T47D (cell line): Measurements from ENCODE around the gene ITPKC.

Experiments
- DNase-seq, 2 experiments: peaks; one replicate each; pipeline versions ENCODE4 v3.0.0 to v3.0.0-alpha.2; 2011 to 2012; ENCODE audit warnings: low read depth in 1 of 2, low spot score in 1 of 2
- JUND ChIP-seq: IDR thresholded peaks from 2 replicates; pipeline ENCODE4 v1.6.1; 2012; ENCODE audit warnings: low read depth
- in situ Hi-C: cut with HindIII; loops from 2 replicates; pipeline ENCODE4 v1.10.0; 2016; ENCODE audit warnings: low sequenced_read_pairs, low pct_unique_long_range_greater_than_20kb

Gene ITPKC

DNA sequence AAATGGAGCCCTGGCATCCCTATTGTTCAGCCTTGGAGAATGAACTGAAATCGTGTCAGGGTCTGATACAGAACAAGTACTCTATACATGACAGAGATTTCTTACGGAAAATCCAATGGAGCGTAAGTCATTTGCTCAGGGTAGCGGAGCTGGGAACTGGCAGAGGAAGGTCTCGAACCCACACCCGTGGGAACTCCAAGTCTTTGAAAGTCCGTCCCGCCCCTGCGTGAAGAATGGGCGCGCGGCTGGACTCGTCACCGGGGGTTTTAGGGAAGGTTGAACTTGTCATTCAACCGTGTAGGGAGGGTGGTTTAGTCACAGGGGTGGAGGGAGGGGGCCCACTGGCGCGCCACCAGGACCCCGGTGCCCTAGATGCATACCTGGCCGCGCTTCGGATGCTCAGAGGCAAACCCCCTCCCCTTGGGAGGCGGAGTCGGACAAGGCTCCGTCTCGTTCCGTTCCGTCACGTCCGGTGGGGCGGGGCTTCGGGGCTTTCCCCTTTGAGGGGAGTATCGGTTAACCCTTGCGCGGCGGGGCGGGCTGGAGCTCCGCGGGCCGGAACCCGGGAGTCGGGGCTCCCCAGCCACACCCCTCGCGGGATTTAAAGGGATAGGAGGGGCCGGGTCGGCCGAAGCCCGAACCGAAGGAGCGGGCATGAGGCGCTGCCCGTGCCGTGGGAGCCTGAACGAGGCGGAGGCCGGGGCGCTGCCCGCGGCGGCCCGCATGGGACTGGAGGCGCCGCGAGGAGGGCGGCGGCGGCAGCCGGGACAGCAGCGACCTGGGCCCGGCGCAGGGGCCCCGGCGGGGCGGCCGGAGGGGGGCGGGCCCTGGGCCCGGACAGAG, at the start of gene ITPKC, which contains the start of gene COQ8B:
Gene ITPKC, plus strand, starts transcription at position 631 of the 843 bp plus-strand sequence. Its CDS starts 24 bp downstream, at position 655.
Gene COQ8B, minus strand, starts transcription at position 405 of the 843 bp plus-strand sequence. CDS start 2,254 bp downstream, outside the sequence.
- TF ChIP-seq JUND = no peak
- DNase-seq = peak; percentile 79 to 97
- in situ Hi-C loops = no loop called here

DNA sequence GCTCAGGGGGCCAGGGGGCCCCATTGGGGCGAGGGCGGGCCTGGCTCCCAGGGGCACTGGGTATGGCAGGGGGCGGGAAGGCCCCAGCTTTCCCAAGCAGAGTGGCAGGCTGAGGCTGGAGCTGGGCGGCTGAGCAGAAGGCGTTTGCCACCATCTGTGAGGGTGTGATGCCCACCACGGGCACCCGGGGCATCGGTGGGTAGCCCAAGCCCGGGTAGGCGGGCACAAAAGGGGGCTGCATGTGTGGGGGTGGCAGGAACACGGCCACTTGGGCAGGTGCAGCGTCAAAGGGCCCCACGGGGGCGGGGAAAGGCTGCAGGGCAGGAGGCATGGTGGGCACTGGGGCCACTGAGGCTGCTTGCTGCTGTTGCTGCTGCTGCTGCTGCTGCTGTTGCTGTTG, 49.3 kb upstream of the ITPKC start:
- no peak for DNase-seq
- in situ Hi-C loops = no loop called here
- no peak for TF ChIP-seq JUND

DNA sequence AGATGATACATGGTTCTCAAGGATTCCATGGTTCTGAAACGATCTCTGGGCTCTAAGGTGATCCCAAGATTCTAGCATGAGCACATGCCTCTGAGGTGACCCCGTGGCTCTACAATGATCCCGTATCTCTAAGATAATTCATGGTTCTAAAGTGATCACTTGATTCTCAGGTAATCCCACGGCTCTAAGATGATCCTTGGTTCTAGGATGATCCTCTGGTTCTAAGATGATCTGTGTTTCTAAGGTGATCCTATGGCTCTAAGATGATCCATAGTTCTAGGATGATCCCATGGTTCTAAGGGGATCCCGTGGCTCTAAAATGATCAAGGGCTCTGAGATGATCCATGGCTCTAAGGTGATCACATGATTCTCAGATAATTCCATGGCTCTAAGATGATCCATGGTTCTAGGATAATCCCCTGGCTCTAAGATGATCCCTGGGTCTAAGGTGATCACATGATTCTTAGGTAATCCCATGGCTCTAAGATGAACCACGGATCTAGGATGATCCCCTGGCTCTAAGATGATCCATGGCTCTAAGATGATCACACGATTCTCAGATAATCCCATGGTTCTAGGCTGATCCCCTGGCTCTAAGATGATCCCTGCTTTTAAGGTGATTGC, 47.8 kb upstream of the ITPKC start:
- TF ChIP-seq JUND = no peak
- DNase-seq = no peak
- in situ Hi-C loops = no loop called here

DNA sequence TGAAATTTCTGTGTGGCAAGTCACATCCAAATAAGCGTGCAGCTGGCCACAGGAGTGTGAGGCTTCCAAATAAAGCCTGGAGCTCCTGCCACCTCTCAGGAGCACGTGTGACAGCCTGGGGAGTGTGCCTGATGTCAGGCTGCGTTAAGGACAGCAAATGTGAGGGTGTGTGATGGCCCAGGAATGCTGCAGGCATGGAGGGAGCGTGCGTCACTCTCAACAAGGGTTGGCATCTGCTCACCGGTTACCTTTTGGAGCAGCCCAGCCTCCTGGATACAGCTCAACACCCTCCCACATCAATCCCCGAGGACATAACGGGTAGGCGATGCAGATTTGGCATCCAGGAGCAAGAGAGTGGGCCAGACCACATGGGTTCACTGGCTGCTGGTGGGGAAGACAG, 45.5 kb upstream of the ITPKC start:
- no peak for DNase-seq
- no peak for TF ChIP-seq JUND
- in situ Hi-C loops = no loop called here

DNA sequence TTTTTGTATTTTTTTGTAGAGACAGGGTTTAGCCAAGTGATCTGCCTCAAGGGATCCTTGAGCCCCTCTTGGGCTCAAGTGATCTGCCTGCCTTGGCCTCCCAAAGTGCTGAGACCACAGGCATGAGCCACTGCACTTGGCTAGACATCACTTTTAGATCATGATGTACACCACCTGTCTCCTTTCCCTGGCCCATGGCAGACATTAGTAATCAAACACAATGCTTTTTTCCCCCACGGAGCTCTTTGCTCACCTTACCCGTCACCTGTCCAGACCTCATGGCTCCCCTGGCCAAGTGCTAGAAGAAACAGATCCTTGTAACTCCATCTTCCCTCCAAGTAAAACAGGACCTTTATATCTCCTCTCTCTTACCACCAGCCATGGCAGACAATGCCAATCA, 44.9 kb upstream of the ITPKC start:
- no peak for DNase-seq
- in situ Hi-C loops = no loop called here
- no peak for TF ChIP-seq JUND

DNA sequence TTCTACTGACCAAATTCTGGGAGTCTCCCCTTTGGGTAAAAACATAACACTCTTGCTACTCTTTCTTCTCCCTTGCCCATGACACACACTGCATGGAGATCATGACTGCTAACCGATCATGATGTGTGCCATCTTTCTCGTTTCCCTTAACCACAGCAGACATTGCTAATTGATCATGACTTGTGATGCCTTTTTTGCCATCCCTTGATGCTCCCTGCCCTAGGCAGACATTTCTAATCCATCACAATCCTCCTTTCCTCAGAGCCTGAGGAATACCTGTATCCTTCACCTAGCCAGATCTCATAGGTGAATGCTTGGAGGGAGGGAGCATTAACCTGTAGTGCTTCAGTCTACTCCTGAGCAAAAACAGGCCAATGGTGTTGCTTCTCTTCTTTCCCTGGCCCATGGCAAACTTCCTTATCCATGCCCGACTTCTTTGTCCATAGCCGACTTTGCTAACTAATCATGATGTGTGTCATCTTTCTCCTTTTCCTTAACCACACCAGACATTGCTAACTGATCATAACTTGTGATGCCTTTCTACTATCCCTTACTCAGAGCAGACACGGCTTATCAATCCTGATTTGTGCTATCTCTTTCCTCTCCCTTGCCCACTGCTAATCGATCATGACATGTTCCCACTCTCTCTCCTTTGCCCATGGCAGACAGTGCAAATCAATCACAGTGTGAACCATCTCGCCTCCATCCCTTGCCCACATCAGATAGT, 44.2 kb upstream of the ITPKC start:
- no peak for DNase-seq
- no peak for TF ChIP-seq JUND
- in situ Hi-C loops = no loop called here

DNA sequence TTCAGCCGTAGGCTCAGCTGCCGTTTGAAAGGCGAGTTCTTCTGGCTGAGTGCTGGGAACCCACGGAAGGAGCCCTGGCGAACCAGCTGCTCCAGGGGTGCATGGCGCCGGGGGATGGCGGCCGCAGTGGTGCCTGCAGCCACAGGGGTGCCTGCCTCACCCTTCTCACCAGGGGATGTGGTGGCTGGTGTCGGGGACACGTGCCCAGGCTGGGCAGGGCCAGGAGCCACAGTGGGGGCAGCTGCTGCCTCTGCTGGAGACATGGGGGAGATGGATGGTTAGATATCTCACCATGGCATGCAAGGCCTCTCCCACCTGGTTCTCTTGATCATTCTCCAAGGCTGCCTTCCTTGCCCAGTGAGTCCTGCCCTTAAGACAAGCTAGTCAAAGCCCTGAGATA, 43.5 kb upstream of the ITPKC start:
- no peak for DNase-seq
- in situ Hi-C loops = no loop called here
- no peak for TF ChIP-seq JUND

DNA sequence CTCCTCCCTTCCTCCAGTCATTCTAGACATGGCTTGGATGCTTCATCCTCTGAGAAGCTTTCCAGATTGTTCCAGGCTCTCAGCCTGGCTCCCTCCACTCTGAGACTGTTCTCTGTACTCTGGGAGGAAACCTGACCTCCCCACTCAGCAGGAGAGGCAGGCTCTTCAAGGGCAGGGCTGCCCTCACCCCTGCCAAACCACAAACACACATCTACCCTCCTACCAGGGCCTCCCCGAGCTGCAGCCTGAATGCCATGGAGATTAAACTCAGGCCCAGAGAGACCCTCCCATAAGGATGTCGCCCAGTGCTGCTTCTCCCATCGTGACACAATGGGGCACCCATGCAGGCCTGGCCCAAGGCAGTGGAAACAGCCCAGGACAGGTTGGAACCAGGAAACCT, 42.6 kb upstream of the ITPKC start:
- in situ Hi-C loops = no loop called here
- peak in 1 of 2 experiments; percentile 15 for DNase-seq
- TF ChIP-seq JUND = no peak

DNA sequence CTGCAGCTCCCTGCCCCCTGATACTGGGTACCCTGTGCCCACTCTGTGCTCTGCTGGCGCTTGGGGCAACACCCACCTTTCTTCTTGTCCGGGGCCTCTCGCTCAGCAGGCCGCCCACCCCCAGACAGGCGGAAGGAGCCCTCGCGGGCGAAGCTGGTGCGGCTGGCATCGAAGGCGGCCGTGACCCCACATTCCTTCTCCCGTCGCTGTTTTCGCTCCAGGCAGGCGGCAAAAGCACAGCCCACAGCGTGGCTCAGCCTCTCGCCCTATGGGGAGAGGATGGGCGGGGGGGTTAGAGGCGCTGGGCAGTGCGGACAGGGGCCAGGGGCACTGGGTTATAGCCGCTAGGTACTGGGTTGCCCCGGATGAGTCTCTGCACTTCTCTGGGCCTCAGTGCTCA, 39.8 kb upstream of the ITPKC start:
- no peak for DNase-seq
- in situ Hi-C loops = no loop called here
- no peak for TF ChIP-seq JUND

DNA sequence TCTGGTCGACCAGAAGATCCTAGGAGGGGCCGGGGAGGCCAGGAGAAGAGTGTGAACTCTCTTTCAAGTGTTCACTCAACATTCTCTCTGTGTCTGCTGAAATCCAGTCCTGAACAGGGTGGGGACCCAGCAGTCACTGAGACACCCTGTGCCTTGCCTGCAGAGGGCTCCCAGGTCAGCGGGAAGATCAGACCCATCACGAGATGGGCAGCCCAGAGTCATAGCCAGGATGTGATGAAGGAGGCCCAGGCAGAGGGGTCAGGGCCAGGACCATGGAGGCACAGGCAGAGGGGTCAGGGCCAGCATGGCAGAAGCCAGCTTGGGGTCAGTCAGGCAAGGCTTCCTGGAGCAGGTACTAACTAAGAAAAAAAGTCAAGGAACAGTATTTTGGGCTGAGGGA, 35.9 kb upstream of the ITPKC start:
- in situ Hi-C loops = no loop called here
- DNase-seq = no peak
- no peak for TF ChIP-seq JUND

DNA sequence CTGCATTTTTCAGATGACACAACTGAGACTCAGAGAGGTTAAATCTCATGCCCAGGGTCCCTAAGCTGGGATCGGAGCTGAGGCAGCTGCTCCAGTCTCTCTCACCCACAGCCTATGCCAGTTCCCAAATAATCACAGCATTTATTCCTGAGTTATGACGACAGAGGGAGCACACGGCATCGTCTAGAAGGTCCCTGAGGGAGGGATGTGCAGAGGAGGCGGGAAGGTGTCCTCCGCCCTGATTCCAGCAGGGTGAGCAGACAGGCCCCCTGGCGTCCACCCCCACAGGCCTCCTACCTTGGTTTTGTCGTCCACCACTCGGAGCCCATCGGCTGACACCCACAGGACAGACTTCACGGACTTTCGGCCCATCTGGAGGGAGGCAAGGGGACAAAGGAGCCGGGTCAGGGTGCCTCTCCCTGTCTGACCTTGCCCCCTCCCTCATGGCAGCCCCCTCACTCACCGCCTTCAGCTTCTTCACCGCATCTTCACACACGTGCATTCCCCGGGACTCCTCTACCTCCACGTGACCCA, 34.4 kb upstream of the ITPKC start:
- no peak for TF ChIP-seq JUND
- DNase-seq = no peak
- in situ Hi-C loops = no loop called here

DNA sequence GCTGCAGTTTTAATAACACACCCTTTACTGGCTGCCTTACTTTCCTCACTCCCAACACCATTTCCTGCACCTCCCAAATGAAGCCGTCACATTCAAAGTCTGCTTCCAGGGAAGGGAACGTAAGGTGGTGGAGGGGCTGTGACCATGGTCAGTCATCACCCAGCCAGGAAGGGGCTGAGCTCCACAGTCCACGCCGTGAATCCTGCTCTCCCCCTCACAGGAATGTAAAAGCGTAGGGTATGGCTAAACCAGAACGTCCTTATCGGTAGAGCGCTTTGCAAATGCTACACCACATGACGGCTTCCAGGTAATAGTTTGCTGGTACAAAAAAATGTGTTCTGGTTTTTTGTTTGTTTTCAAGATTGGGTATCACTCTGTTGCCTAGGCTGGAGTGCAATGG, 33.5 kb upstream of the ITPKC start:
- TF ChIP-seq JUND = no peak
- in situ Hi-C loops = no loop called here
- no peak for DNase-seq
